ENCODE measurements around the gene MUC16.

MUC16 gene

GRCh38 chr19:8973501-8974091 is 36.6 kb downstream of the MUC16 start:
- ATAC-seq (replicated peaks) (no peak), DNase-seq (no peak)
- Mint-ChIP-seq H3K36me3 (ENCODE audit: insufficient read depth) (no peaks in the 10 kb centered on the region), H3K27ac (no peak overlapping the region), H3K4me1 (ENCODE audit: low read depth in 2 of 2) (no peaks in the 10 kb centered on the region), H3K4me3 (no peak overlapping the region), H3K27me3 (peaks cover 0 to 37% of the 10 kb centered on the region in 2 donors), H3K9me3 (peaks cover 15 to 30% of the 10 kb centered on the region in 2 donors)

GRCh38 chr19:8965887-8966286 is 44.3 kb downstream of the MUC16 start:
- no peaks in the 10 kb centered on the region for H3K9me3 Mint-ChIP-seq

More at GRCh38 chr19:8965887-8966286, 44.3 kb downstream of the MUC16 start:
- ATAC-seq (replicated peaks) (no peak), DNase-seq (no peak)
- Mint-ChIP-seq H3K27ac (no peak overlapping the region), H3K4me1 (ENCODE audit: low read depth in 2 of 2) (no peaks in the 10 kb centered on the region), H3K36me3 (ENCODE audit: insufficient read depth) (no peaks in the 10 kb centered on the region), H3K27me3 (peaks cover 10 to 33% of the 10 kb centered on the region in 2 donors), H3K4me3 (no peak overlapping the region)

All from effector memory CD8-positive, alpha-beta T cell (primary cell).